Activated CD8-positive, alpha-beta memory T cell treated with anti-CD3 and anti-CD28 coated beads for 24 hours (primary cell): ENCODE measurements around the gene LAMA5.

ENCODE experiments used
- DNase-seq: peaks from one replicate; pipeline ENCODE4 v3.0.0-alpha.2; 2020

Gene LAMA5

GRCh38 chr20:62325172-62325905 lies 41.8 kb downstream of the LAMA5 start:
- no peak for DNase-seq

GRCh38 chr20:62323980-62324906 lies 42.9 kb downstream of the LAMA5 start:
- DNase-seq, result no peak

- no peak for DNase-seq
These were observed 43.7 kb downstream of the LAMA5 start for GRCh38 chr20:62323146-62323979.

GRCh38 chr20:62322492-62323041 lies 44.5 kb downstream of the LAMA5 start:
- no peak for DNase-seq

- DNase-seq, result no peak
These were observed 45.1 kb downstream of the LAMA5 start for GRCh38 chr20:62321975-62322374.

- no peak for DNase-seq
These were observed 45.6 kb downstream of the LAMA5 start for GRCh38 chr20:62321521-62321948.

- DNase-seq, result no peak
These were observed 46.3 kb downstream of the LAMA5 start for GRCh38 chr20:62320581-62321354.

- DNase-seq, result no peak
These were observed 47.7 kb downstream of the LAMA5 start for GRCh38 chr20:62319346-62319909.

GRCh38 chr20:62318400-62319345 lies 48.4 kb downstream of the LAMA5 start:
- no peak for DNase-seq

- no peak for DNase-seq
These were observed 49.9 kb downstream of the LAMA5 start for GRCh38 chr20:62317167-62317655.

- DNase-seq, result no peak
These were observed 50.6 kb downstream of the LAMA5 start for GRCh38 chr20:62316331-62317166.

- DNase-seq, result no peak
These were observed 51.3 kb downstream of the LAMA5 start for GRCh38 chr20:62315773-62316172.

GRCh38 chr20:62314711-62315302 lies 52.3 kb downstream of the LAMA5 start:
- DNase-seq, result no peak

- no peak for DNase-seq
These were observed 52.8 kb downstream of the LAMA5 start for GRCh38 chr20:62314339-62314638.

GRCh38 chr20:62313460-62314338 lies 53.4 kb downstream of the LAMA5 start:
- no peak for DNase-seq

- DNase-seq, result no peak
These were observed 54.1 kb downstream of the LAMA5 start for GRCh38 chr20:62313021-62313420.

GRCh38 chr20:62312662-62312977 lies 54.5 kb downstream of the LAMA5 start:
- no peak for DNase-seq
